Measurements from ENCODE around the gene PSRC1. TPM values are rescaled to one million over a fixed set of nuclear protein-coding genes. Genes with fewer than 3 reads are reported as not detected.

PSRC1 gene
- 3.9 and 8.5 TPM in 2 replicates for total RNA-seq

GRCh38 chr1:109282952-109283747, at the start of gene PSRC1:
PSRC1 (minus strand) TSS chr1:109283145.

GRCh38 chr1:109306832-109307273, 23.9 kb upstream of the PSRC1 start, which contains the start of gene MYBPHL:
MYBPHL (minus strand) TSS chr1:109307011; CDS start chr1:109306991, 20 bp downstream.

GRCh38 chr1:109248797-109249629, 33.9 kb downstream of the PSRC1 start, which contains the start of gene CELSR2:
CELSR2 (plus strand) TSS chr1:109249539; CDS start chr1:109250080, 541 bp downstream.

Other genes with a start within 250 kb of the PSRC1 start
- gene WDR47, start 241.0 kb downstream of the PSRC1 start, total RNA-seq = 18.7 and 19.9 TPM in 2 replicates
- gene TAF13, start 207.1 kb downstream of the PSRC1 start, total RNA-seq = 70.3 and 84.6 TPM in 2 replicates
- 17.3 and 19.6 TPM in 2 replicates for gene TMEM167B, start 192.4 kb downstream of the PSRC1 start, total RNA-seq
- 0.09 and 0.27 TPM in 2 replicates for gene ELAPOR1, start 169.0 kb downstream of the PSRC1 start, total RNA-seq
- 187 and 254 TPM in 2 replicates for gene SARS1, start 69.2 kb downstream of the PSRC1 start, total RNA-seq
- 0.45 and 2.1 TPM in 2 replicates for gene CELSR2, start 33.6 kb downstream of the PSRC1 start, total RNA-seq
- not detected in 2 replicates for gene MYBPHL, start 23.9 kb upstream of the PSRC1 start, total RNA-seq
- gene SORT1, start 114.8 kb upstream of the PSRC1 start, total RNA-seq = 10.8 and 21.6 TPM in 2 replicates
- 52.0 and 63.5 TPM in 2 replicates for gene PSMA5, start 143.3 kb upstream of the PSRC1 start, total RNA-seq
- gene SYPL2, start 183.4 kb upstream of the PSRC1 start, total RNA-seq = not detected in 2 replicates
- 1.0 and 1.4 TPM in 2 replicates for gene ATXN7L2, start 200.8 kb upstream of the PSRC1 start, total RNA-seq
- 3.7 and 5.1 TPM in 2 replicates for gene CYB561D1, start 210.9 kb upstream of the PSRC1 start, total RNA-seq
- gene AMIGO1, start 226.6 kb upstream of the PSRC1 start, total RNA-seq = 1.4 and 2.3 TPM in 2 replicates